Epithelial cell of esophagus (primary cell): ENCODE data around the gene SUPT3H.
"Not testable (repeated sequence)": the region's sequence is repeated elsewhere in the genome, so short reads cannot be mapped to it uniquely, and the experiment has no call there.

Experiments used
- DNase-seq: peaks from one replicate; pipeline ENCODE4 v3.0.0; 2010; ENCODE audit warnings: low read depth
- H3K4me3 ChIP-seq: 2 replicates; pipeline ENCODE4 v1.5.1; 2011; ENCODE audit warnings: mild to moderate bottlenecking, low read length, control low read depth
- TF ChIP-seq, protein P1 (sequence below): IDR thresholded peaks from 2 replicates; pipeline ENCODE4 v1.5.1; 2011; ENCODE audit warnings: low read depth, mild to moderate bottlenecking, low read length, control low read depth, inconsistent platforms; ENCODE audit not compliant: insufficient read depth; ENCODE audit errors: missing control alignments

The SUPT3H gene

DNA sequence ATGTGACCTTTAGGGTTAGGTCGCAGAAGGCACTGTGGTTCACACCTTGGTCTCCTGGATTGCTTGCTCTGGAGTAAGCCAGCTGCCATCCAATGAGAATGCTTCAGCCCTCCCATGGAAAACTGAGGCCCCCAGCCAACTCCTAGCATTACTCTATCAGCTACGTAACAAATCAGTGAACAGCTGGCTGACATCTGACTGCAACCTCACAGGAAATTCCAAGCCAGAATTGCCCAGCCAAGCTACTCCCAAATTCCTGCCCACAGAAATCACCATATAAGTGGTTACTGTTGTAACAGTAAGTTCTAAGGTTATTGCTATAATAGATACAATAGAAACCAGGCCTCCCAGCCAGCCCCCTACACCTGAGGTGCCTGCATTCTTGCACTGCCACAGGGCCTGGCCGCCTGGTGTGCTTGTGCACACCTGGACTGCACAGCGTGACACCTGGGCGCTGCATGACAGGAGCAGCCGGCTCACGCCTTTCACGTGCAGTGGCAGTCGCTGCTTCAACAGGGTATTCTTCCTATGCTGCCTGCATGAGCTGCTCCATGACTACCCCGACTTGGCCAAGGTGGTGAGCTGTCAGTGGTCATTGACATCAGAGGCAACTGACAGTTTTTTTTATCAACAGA is 479.3 kb downstream of the SUPT3H start:
- TF ChIP-seq, protein P1, sequence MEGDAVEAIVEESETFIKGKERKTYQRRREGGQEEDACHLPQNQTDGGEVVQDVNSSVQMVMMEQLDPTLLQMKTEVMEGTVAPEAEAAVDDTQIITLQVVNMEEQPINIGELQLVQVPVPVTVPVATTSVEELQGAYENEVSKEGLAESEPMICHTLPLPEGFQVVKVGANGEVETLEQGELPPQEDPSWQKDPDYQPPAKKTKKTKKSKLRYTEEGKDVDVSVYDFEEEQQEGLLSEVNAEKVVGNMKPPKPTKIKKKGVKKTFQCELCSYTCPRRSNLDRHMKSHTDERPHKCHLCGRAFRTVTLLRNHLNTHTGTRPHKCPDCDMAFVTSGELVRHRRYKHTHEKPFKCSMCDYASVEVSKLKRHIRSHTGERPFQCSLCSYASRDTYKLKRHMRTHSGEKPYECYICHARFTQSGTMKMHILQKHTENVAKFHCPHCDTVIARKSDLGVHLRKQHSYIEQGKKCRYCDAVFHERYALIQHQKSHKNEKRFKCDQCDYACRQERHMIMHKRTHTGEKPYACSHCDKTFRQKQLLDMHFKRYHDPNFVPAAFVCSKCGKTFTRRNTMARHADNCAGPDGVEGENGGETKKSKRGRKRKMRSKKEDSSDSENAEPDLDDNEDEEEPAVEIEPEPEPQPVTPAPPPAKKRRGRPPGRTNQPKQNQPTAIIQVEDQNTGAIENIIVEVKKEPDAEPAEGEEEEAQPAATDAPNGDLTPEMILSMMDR: no peak
- peak; percentile 6 for DNase-seq
- H3K4me3 ChIP-seq: no peak overlapping the region

- no peak for DNase-seq
- no peak overlapping the region for H3K4me3 ChIP-seq
- TF ChIP-seq, protein P1: no peak
Measured at GRCh38 chr6:44897316-44897715, 480.4 kb downstream of the SUPT3H start.

DNA sequence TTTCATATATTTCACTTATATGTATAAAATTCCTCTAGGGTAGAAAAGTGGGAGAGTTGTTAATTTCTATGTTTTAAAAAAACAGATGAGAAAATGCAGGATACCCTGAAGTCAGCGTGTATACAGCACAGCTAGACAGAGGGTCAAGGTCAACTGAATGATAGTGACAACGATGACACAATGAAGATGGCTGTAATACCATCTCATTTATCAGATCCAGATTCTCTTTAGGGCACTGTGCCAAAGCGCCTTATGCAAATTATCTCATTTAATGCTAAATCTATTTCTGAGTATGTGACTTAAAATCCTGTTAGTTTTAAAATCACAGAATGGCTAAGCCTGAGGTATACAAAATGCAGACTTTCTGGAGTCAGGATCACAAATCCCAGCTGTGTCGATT is 481.0 kb downstream of the SUPT3H start:
- DNase-seq: no peak
- no peak overlapping the region for H3K4me3 ChIP-seq
- TF ChIP-seq, protein P1: no peak

DNA sequence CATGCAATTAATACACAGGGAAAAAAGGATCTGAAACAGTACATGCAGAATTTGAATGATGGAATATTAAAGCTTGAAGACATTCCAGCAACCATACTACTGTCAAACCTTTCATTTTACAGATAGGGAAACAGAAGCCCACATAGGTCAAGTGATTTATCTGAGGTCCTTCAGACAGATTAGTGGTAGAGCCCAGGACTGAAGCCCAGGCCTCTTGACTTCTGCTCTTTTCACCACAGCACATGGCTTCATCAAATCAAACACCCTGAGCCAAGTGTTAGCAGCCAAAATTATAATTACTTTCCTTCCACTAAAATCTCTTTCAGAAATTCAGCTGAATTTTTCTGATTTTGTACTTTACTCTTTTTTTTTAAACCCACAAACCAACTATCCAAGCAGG is 485.2 kb downstream of the SUPT3H start:
- TF ChIP-seq, protein P1: no peak
- H3K4me3 ChIP-seq: no peak overlapping the region
- DNase-seq: no peak

DNA sequence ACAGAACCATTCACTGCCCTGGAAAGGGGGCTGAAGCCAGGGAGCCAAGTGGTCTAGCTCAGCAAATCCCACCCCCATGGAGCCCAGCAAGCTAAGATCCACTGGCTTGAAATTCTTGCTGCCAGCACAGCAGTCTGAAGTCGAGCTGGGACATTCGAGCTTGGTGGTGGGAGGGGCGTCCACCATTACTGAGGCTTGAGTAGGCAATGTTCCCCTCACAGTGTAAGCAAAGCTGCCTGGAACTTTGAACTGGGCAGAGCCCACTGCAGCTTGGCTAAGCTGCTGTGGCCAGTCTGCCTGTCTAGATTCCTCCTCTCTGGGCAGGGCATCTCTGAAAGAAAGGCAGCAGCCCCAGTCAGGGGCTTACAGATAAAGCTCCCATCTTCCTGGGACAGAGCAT is 498.7 kb downstream of the SUPT3H start:
- not testable (repeated sequence) for DNase-seq, H3K4me3 ChIP-seq

- not testable (repeated sequence) for H3K4me3 ChIP-seq, DNase-seq
Measured at GRCh38 chr6:44876638-44877037, 501.1 kb downstream of the SUPT3H start.

GRCh38 chr6:44869321-44869897 is 508.3 kb downstream of the SUPT3H start:
- no peak overlapping the region for H3K4me3 ChIP-seq
- TF ChIP-seq, protein P1: no peak
- DNase-seq: peak; percentile 7

DNA sequence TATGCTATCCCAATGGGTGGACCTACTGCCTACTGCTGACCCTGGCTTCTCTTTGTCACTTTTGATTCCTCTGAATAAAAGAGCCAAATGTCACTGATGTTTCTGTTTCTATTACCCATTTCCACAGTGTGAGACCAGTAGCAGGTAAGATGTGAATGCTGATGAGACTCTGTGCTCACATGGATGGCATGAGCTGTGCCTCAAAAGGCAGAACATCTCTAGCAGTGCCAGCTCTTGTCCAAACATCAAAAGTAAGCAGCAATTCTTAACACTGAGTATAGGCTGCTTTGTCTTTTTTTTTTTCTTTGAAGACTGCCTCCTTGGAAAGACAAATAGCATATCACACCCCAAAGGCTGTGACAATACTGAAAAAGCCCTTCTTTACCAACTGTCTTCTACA is 508.8 kb downstream of the SUPT3H start:
- H3K4me3 ChIP-seq: no peak overlapping the region
- no peak for DNase-seq
- TF ChIP-seq, protein P1: no peak
